Measurements from ENCODE around the gene KCTD16. TPM values are rescaled to one million over a fixed set of nuclear protein-coding genes. Genes with fewer than 3 reads are reported as not detected.
A peak's percentile ranks its signal among the peaks of the same experiment; 100 is the strongest.

KCTD16 gene
- total RNA-seq, 1 donor from 2014 or later: 5.6 TPM

- Histone ChIP-seq H3K4me3 (ENCODE audit: insufficient read depth, low read depth, low read length) (no peak overlapping the region), H2AFZ (ENCODE audit: low read depth, low read length) (no peak overlapping the region), H3K4me1 (ENCODE audit: insufficient read depth, low read length) (no peaks in the 10 kb centered on the region), H4K20me1 (ENCODE audit: insufficient read depth, low read length) (no peaks in the 10 kb centered on the region), H3K4me2 (ENCODE audit: low read length) (no peak overlapping the region), H3K27me3 (ENCODE audit: insufficient read depth, low read length) (no peaks in the 10 kb centered on the region), H3K36me3 (ENCODE audit: insufficient read depth, low read length) (no peaks in the 10 kb centered on the region), H3K27ac (ENCODE audit: low read depth, low read length) (no peak overlapping the region), H3K9me3 (ENCODE audit: insufficient read depth, low read depth, low read length) (no peaks in the 10 kb centered on the region), H3K79me2 (ENCODE audit: insufficient read depth, low read length) (no peaks in the 10 kb centered on the region), H3K9ac (ENCODE audit: low read length) (no peak overlapping the region)
- TF ChIP-seq, protein P1, sequence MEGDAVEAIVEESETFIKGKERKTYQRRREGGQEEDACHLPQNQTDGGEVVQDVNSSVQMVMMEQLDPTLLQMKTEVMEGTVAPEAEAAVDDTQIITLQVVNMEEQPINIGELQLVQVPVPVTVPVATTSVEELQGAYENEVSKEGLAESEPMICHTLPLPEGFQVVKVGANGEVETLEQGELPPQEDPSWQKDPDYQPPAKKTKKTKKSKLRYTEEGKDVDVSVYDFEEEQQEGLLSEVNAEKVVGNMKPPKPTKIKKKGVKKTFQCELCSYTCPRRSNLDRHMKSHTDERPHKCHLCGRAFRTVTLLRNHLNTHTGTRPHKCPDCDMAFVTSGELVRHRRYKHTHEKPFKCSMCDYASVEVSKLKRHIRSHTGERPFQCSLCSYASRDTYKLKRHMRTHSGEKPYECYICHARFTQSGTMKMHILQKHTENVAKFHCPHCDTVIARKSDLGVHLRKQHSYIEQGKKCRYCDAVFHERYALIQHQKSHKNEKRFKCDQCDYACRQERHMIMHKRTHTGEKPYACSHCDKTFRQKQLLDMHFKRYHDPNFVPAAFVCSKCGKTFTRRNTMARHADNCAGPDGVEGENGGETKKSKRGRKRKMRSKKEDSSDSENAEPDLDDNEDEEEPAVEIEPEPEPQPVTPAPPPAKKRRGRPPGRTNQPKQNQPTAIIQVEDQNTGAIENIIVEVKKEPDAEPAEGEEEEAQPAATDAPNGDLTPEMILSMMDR (IDR thresholded peaks at IDR 0.05; ENCODE audit: insufficient read depth, low read depth, low read length): no peak
- TF ChIP-seq EZH2 (IDR thresholded peaks at IDR 0.05; ENCODE audit: insufficient read depth, low read length): no peak
- Mint-ChIP-seq H3K9me3 (ENCODE audit: unreplicated experiment) (no peaks in the 10 kb centered on the region), H3K4me3 (ENCODE audit: unreplicated experiment) (no peak overlapping the region), H3K4me1 (ENCODE audit: low read depth, unreplicated experiment) (peaks cover 20% of the 10 kb centered on the region), H3K36me3 (ENCODE audit: low read depth, unreplicated experiment) (no peaks in the 10 kb centered on the region), H3K27me3 (ENCODE audit: low read depth, unreplicated experiment) (no peaks in the 10 kb centered on the region), H3K27ac (ENCODE audit: unreplicated experiment) (no peak overlapping the region)
- DNase-seq (ENCODE audit: low read depth) (no peak), FAIRE-seq (no peak)
These were observed 287.5 kb downstream of the KCTD16 start for GRCh38 chr5:144458216-144458615.

GRCh38 chr5:144460600-144460999 is 289.9 kb downstream of the KCTD16 start:
- H3K9me3 ChIP-seq (ENCODE audit: insufficient read depth, low read depth, low read length): no peaks in the 10 kb centered on the region
- H3K27me3 ChIP-seq (ENCODE audit: insufficient read depth, low read length): no peaks in the 10 kb centered on the region
- H3K27ac ChIP-seq (ENCODE audit: low read depth, low read length): no peak overlapping the region
- DNase-seq (ENCODE audit: low read depth): peak; percentile 2
- Mint-ChIP-seq H3K27me3 (ENCODE audit: low read depth, unreplicated experiment) (no peaks in the 10 kb centered on the region), H3K4me3 (ENCODE audit: unreplicated experiment) (no peak overlapping the region), H3K9me3 (ENCODE audit: unreplicated experiment) (no peaks in the 10 kb centered on the region), H3K36me3 (ENCODE audit: low read depth, unreplicated experiment) (no peaks in the 10 kb centered on the region), H3K4me1 (ENCODE audit: low read depth, unreplicated experiment) (peaks cover 13% of the 10 kb centered on the region), H3K27ac (ENCODE audit: unreplicated experiment) (no peak overlapping the region)
- H2AFZ ChIP-seq (ENCODE audit: low read depth, low read length): no peak overlapping the region
- TF ChIP-seq, protein P1 (IDR thresholded peaks at IDR 0.05; ENCODE audit: insufficient read depth, low read depth, low read length): no peak
- TF ChIP-seq EZH2 (IDR thresholded peaks at IDR 0.05; ENCODE audit: insufficient read depth, low read length): no peak
- no peak for FAIRE-seq
- H3K4me1 ChIP-seq (ENCODE audit: insufficient read depth, low read length): no peaks in the 10 kb centered on the region
- H3K36me3 ChIP-seq (ENCODE audit: insufficient read depth, low read length): no peaks in the 10 kb centered on the region
- H3K4me2 ChIP-seq (ENCODE audit: low read length): no peak overlapping the region
- H4K20me1 ChIP-seq (ENCODE audit: insufficient read depth, low read length): no peaks in the 10 kb centered on the region
- no peaks in the 10 kb centered on the region for H3K79me2 ChIP-seq (ENCODE audit: insufficient read depth, low read length)
- no peak overlapping the region for H3K9ac ChIP-seq (ENCODE audit: low read length)
- no peak overlapping the region for H3K4me3 ChIP-seq (ENCODE audit: insufficient read depth, low read depth, low read length)

GRCh38 chr5:144462577-144462976 is 291.9 kb downstream of the KCTD16 start:
- no peaks in the 10 kb centered on the region for H3K36me3 ChIP-seq (ENCODE audit: insufficient read depth, low read length)
- FAIRE-seq (no peak), DNase-seq (ENCODE audit: low read depth) (no peak)
- H3K36me3 Mint-ChIP-seq (ENCODE audit: low read depth, unreplicated experiment): no peaks in the 10 kb centered on the region
- H3K4me1 ChIP-seq (ENCODE audit: insufficient read depth, low read length): no peaks in the 10 kb centered on the region
- H3K27ac Mint-ChIP-seq (ENCODE audit: unreplicated experiment): no peak overlapping the region
- H3K27me3 ChIP-seq (ENCODE audit: insufficient read depth, low read length): no peaks in the 10 kb centered on the region
- H4K20me1 ChIP-seq (ENCODE audit: insufficient read depth, low read length): no peaks in the 10 kb centered on the region
- no peak overlapping the region for H3K4me3 Mint-ChIP-seq (ENCODE audit: unreplicated experiment)
- no peak overlapping the region for H3K4me3 ChIP-seq (ENCODE audit: insufficient read depth, low read depth, low read length)
- no peaks in the 10 kb centered on the region for H3K9me3 ChIP-seq (ENCODE audit: insufficient read depth, low read depth, low read length)
- TF ChIP-seq, protein P1 (IDR thresholded peaks at IDR 0.05; ENCODE audit: insufficient read depth, low read depth, low read length): no peak
- TF ChIP-seq EZH2 (IDR thresholded peaks at IDR 0.05; ENCODE audit: insufficient read depth, low read length): no peak
- peaks cover 19% of the 10 kb centered on the region for H3K4me1 Mint-ChIP-seq (ENCODE audit: low read depth, unreplicated experiment)
- no peak overlapping the region for H2AFZ ChIP-seq (ENCODE audit: low read depth, low read length)
- no peak overlapping the region for H3K27ac ChIP-seq (ENCODE audit: low read depth, low read length)
- no peaks in the 10 kb centered on the region for H3K9me3 Mint-ChIP-seq (ENCODE audit: unreplicated experiment)
- H3K4me2 ChIP-seq (ENCODE audit: low read length): no peak overlapping the region
- no peak overlapping the region for H3K9ac ChIP-seq (ENCODE audit: low read length)
- no peaks in the 10 kb centered on the region for H3K27me3 Mint-ChIP-seq (ENCODE audit: low read depth, unreplicated experiment)
- H3K79me2 ChIP-seq (ENCODE audit: insufficient read depth, low read length): no peaks in the 10 kb centered on the region
